ENCODE data around the gene OR8B12. TPM values are rescaled to one million over a fixed set of nuclear protein-coding genes. Genes with fewer than 3 reads are reported as not detected.
"Not testable (repeated sequence)": the region's sequence is repeated elsewhere in the genome, so short reads cannot be mapped to it uniquely, and the experiment has no call there.

Gene OR8B12
- polyA plus RNA-seq, 5 donors, result not detected

GRCh38 chr11:124520550-124520854 lies 23.0 kb downstream of the OR8B12 start:
- no peak for DNase-seq

DNA sequence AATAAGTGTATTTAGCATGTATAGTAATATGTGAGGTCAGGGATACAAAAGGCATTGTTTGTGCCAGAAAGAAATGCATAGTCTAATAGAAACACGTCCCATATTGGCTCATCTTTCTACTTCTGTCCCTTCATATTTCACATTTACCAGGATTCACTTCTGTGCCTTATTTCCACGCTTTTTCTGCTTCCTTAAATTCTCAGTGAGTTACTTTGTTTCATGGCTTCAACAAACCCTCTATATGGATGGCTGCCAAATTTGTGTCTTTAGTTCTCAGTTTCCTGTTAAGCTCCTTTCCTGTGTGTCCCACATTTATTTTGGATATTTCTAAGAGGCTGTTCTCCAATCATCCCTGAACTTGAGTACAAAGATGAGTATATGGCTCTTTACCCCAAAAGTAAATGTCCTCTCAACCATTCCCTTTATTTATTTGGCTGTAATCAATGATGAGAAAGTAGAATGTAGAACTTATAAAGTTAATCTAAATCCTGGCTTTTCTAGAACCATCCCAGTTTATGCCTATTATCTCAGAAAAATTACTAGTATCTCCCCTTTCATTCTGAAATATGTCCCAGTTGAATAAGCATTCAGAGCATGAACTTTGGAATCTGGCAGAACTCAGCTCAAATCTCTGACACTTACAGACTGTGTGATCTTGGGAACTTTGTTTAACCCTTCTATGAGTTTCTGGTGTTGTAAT lies 23.5 kb downstream of the OR8B12 start:
- no peak for DNase-seq

- no peak for DNase-seq
Observed at GRCh38 chr11:124518989-124519451, 24.4 kb downstream of the OR8B12 start.

DNA sequence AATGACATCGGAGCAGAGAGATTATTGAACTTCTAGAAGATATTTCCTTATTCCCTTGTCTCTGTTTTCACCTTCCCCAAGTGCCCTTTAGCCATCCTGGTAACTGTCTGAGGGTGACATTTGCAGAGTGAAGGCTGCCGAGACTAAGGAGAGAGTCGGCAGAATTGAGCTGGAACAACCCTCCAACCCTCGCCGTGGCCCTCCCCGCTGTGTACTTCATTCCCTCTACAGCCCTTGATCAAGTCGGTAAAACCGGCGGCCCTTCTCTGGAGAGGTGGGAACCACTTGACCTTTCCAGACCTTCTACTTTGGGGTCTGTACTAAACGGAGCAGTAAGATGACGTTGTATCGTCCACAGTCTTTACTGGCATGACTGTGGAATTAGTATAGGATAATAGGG lies 26.1 kb downstream of the OR8B12 start:
- no peak for DNase-seq

GRCh38 chr11:124514675-124515074 lies 28.8 kb downstream of the OR8B12 start:
- DNase-seq, result not testable (repeated sequence)

GRCh38 chr11:124514131-124514530 lies 29.3 kb downstream of the OR8B12 start:
- no peak for DNase-seq

- DNase-seq, result no peak
Observed at GRCh38 chr11:124511745-124512144, 31.7 kb downstream of the OR8B12 start.

DNA sequence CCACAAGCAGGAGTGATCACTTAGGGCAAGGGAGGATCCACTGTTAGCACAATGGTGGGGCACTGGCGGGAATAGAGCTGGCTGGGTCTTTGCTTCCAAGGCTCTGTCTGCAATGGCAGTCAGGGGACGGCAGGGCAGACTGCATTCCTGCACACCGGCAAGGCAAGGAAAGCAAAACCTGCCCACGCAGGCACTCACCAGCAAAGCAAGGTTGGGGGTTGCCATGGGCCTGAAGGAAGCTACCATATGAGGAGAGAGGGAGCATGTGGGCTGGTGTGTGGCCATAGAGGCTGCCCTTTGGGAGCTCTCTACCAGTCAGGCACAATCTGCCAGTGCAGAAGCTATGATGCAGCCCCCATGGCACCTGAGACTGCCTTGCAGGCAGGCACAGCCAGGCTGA lies 33.2 kb downstream of the OR8B12 start:
- no peak for DNase-seq

DNA sequence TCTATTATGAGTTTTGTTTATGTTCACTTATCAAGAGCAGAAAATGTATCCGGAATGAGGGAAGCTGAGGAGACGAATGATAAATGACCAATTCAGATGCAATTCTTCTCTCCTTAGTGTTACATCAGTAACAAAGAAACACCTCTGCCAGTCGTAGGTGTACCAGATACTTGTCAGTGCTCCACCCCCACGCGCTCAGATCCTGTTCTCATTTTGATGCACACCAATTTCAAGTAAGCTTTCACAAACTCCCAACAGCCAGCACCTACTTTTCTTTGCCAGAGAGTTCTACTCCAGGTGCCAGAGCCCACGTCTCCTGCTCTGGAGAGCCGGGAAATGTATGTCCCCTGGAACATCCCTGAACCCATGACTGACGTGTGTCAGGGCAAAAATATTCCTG lies 43.7 kb downstream of the OR8B12 start:
- no peak for DNase-seq

GRCh38 chr11:124493016-124493655 lies 50.3 kb downstream of the OR8B12 start:
- no peak for DNase-seq

Other genes with a start within 250 kb of the OR8B12 start
- gene OR8D1, start 229.7 kb downstream of the OR8B12 start, polyA plus RNA-seq (ENCODE audit: insufficient read depth in 1 of 5, insufficient read length in 5 of 5, low replicate concordance in 1 of 5), result not detected
- gene OR8D2, start 223.5 kb downstream of the OR8B12 start, polyA plus RNA-seq (ENCODE audit: insufficient read depth in 1 of 5, insufficient read length in 5 of 5, low replicate concordance in 1 of 5), result not detected
- not detected for gene OR8B2, start 159.2 kb downstream of the OR8B12 start, polyA plus RNA-seq (ENCODE audit: insufficient read depth in 1 of 5, insufficient read length in 5 of 5, low replicate concordance in 1 of 5)
- gene OR8B3, start 144.6 kb downstream of the OR8B12 start, polyA plus RNA-seq (ENCODE audit: insufficient read depth in 1 of 5, insufficient read length in 5 of 5, low replicate concordance in 1 of 5), result not detected
- not detected for gene OR8B4, start 118.8 kb downstream of the OR8B12 start, polyA plus RNA-seq (ENCODE audit: insufficient read depth in 1 of 5, insufficient read length in 5 of 5, low replicate concordance in 1 of 5)
- gene OR8B8, start 98.0 kb downstream of the OR8B12 start, polyA plus RNA-seq (ENCODE audit: insufficient read depth in 1 of 5, insufficient read length in 5 of 5, low replicate concordance in 1 of 5), result not detected
- gene OR8A1, start 26.3 kb upstream of the OR8B12 start, polyA plus RNA-seq (ENCODE audit: insufficient read depth in 1 of 5, insufficient read length in 5 of 5, low replicate concordance in 1 of 5), result under 1 TPM in 3 of 5 donors, not detected in 2; 0.03 to 0.06 (median 0.04) TPM
- under 1 TPM in 1 of 5 donors, not detected in 4; 0.08 TPM for gene PANX3, start 67.8 kb upstream of the OR8B12 start, polyA plus RNA-seq (ENCODE audit: insufficient read depth in 1 of 5, insufficient read length in 5 of 5, low replicate concordance in 1 of 5)
- 10 to 100 TPM; 34.8 to 38.9 (median 38.3) TPM for gene TBRG1, start 79.2 kb upstream of the OR8B12 start, polyA plus RNA-seq (ENCODE audit: insufficient read depth in 1 of 5, insufficient read length in 5 of 5, low replicate concordance in 1 of 5)
- 10 to 100 TPM; 13.8 to 17.5 (median 14.7) TPM for gene SIAE, start 130.1 kb upstream of the OR8B12 start, polyA plus RNA-seq (ENCODE audit: insufficient read depth in 1 of 5, insufficient read length in 5 of 5, low replicate concordance in 1 of 5)
- 10 to 100 TPM; 12.3 to 19.1 (median 15.6) TPM for gene SPA17, start 130.2 kb upstream of the OR8B12 start, polyA plus RNA-seq (ENCODE audit: insufficient read depth in 1 of 5, insufficient read length in 5 of 5, low replicate concordance in 1 of 5)
- gene NRGN, start 196.3 kb upstream of the OR8B12 start, polyA plus RNA-seq (ENCODE audit: insufficient read depth in 1 of 5, insufficient read length in 5 of 5, low replicate concordance in 1 of 5), result 10 to 100 TPM; 15.8 to 30.2 (median 21.5) TPM
- 10 to 100 TPM; 22.5 to 32.9 (median 28.8) TPM for gene VSIG2, start 208.6 kb upstream of the OR8B12 start, polyA plus RNA-seq (ENCODE audit: insufficient read depth in 1 of 5, insufficient read length in 5 of 5, low replicate concordance in 1 of 5)
- gene ESAM, start 218.6 kb upstream of the OR8B12 start, polyA plus RNA-seq (ENCODE audit: insufficient read depth in 1 of 5, insufficient read length in 5 of 5, low replicate concordance in 1 of 5), result 100 to 1,000 TPM in 4 of 5 donors, 10 to 100 TPM in 1; 98.1 to 144 (median 116) TPM

Data from right lung (tissue), 5 donors.